NCI-H460 (cell line): Measurements from ENCODE around the gene SMARCA1. TPM values are rescaled to one million over a fixed set of nuclear protein-coding genes. Genes with fewer than 3 reads are reported as not detected.
A peak's percentile ranks its signal among the peaks of the same experiment; 100 is the strongest.

ENCODE experiments used
- DNase-seq: peaks from one replicate; pipeline ENCODE4 v3.0.0-alpha.2; 2016; ENCODE audit warnings: low read depth; ENCODE audit errors: extremely low read depth
- small RNA-seq, 2 experiments: library from RNA; depleted of rRNA; stranded (forward); fragments of <200 nt; gene quantifications; one replicate each; pipeline ENCODE3, GENCODE V24; 2014
- total RNA-seq: library from RNA; depleted of rRNA; stranded (reverse); fragments of >200 nt; shearing (Covaris generic); gene quantifications from 2 replicates; pipeline ENCODE4 v1.2.3, GENCODE V29; 2014; rRNA removed

SMARCA1 gene
- total RNA-seq, 1 experiment from 2014 or later = 24.7 TPM

DNA sequence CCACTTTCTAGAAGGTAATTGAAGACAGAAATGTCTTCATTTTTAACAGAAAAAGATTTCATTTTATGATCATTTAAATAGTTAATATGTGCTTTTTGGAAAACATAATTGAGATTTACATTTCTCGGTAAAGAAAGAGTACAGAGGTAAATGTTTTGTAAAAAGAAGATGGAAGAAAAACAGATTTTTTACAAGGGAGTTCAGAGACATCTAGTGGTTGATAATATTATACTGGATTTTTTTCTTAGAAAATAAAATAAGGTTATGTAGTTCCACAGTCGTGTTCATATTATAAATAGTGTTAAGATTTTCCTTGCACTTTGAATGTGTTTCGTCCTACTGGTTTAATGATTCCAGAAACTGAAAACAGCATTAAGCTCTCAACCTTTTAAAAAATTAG lies 60.6 kb downstream of the SMARCA1 start:
- DNase-seq = peak; percentile 1

DNA sequence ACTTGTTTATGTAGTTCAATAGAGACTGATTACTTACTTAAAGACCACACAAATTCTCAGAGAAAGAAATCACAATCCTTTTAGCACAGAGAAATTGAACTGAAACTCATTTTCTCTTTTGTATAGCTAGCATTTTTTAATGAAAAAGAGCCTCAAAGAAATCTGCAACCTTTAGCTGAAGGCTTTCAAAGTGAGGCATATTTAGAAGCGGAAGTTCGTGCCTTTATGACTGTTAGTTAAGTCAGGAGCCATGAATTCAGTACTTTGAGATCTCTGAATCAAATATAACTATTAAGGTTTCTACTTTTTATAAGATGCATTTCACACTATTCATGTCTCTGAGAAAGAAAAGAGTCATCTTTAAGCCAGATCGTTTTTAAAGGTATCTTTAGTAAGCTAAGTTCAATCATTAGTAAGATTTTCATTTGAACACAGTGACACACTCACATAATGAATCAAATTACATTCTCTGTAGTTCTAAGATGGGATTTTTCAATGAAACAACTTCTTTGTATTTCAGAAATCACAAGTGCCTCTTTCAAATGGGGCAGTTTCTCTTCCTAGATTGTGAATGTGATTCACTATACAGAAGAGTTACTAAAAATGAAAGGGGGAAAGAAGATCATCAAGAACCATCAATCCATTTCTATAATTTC lies 61.4 kb downstream of the SMARCA1 start:
- no peak for DNase-seq

DNA sequence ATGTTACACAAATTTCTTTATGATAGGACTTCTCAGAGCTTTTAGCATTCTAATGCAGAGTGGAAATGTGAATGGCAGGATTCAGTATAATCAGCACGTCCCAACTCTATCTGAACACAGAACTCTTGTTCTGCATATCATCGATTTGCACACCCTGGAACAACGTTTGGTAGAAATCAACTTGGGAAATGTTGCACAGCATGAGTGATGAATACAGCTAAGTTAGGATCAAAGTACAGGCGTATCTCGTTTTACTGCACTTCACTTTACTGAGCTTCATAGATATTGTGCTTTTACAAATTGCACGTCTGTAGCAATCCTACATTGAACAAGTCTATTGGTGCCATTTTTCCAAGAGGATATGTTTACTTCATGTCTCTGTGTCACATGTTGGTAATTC lies 70.8 kb downstream of the SMARCA1 start:
- DNase-seq = no peak

GRCh38 chrX:129450123-129450522 lies 73.2 kb downstream of the SMARCA1 start:
- no peak for DNase-seq

GRCh38 chrX:129449148-129449547 lies 74.1 kb downstream of the SMARCA1 start:
- DNase-seq = no peak

DNA sequence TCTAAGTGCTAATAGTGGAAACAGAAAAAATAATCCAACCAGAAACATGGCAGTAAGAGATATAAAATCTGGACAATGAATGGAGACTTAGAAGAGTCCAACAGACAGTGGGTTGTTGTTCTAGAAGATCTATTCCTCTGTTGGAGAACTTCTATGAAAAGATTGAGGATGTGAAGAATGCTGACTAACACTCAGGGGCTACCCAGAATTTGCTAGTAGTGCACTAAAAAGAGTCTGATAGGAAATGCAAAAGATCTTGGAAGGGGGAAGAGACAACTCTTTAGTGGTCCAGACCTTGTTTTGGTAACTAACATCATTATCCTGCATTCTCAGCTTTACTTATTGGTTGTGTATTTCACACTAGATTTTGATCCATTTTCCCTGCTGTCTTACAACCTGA lies 77.9 kb downstream of the SMARCA1 start:
- DNase-seq = no peak

DNA sequence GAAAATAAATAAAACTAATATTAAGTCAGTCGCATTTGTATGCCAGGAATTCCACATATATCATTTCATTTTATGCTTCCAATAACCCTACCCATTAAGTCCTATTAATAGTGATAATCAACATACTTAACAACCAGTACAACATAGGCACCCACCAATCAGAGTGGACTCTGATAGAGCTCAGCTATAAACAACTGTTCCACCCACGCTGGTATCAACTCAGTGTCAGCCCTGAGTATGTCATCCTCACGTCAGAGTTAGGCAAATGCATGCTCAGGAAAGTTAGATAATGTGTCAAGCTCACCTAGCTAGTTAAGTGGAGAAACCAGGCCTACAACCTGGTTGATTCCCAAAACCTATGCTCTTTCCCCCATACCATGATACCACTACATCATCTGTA lies 89.3 kb downstream of the SMARCA1 start:
- DNase-seq = no peak

DNA sequence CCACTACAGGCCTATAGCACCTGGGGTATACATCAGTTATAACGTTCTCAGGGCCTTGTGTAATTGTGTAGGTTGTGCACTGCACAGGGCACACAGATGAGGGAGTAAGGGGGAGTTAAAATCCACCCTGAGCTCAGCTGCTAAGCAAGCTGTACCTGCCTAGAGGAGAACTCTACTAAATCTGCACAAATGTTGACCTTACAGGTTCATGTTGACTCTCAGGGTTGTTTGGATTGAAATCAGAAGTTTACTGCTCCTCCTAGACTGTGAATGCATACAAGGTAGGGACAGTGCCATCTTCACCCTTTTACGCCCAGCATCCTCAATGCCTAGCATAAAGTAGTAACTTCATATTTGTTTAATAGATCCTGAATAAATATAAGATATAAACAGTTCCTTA lies 89.8 kb downstream of the SMARCA1 start:
- DNase-seq = no peak

DNA sequence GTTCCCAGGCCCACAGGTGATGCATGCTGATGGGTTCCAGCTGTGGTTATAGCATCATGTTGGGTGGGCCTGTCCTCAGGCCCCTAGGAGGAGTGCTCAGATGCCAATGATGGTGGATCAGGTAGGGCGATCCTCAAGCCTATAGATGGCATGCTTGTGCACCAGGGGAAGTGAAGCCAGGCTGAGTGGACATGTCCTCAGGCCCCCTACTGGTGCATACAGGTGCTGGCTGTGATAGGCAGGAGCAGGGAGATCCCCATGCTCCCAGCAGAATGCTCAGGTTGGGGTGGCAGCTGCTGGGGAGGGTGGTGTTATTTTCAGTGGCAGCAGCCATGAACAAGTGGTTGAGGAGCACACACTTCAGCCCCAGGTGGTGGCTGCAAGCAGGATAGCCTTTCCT lies 96.0 kb downstream of the SMARCA1 start:
- no peak for DNase-seq

GRCh38 chrX:129423191-129423590 lies 100.1 kb downstream of the SMARCA1 start:
- DNase-seq = no peak

DNA sequence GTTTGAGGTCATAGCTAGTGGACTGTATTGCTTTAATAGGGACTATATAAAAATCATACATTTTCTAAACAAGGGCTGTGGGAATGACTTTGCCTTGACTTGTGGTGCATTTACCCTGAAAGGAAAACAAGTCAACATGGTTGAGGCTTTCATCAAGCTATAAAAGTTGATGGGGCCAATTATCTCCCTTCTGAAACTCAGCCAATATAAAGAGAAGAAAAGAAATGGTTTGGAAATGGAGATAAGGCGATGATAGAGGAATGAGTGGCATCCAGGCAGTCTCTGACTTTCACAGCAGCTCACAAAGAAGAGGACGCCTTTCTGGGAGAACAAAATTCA lies 118.7 kb downstream of the SMARCA1 start:
- peak; percentile 14 for DNase-seq

DNA sequence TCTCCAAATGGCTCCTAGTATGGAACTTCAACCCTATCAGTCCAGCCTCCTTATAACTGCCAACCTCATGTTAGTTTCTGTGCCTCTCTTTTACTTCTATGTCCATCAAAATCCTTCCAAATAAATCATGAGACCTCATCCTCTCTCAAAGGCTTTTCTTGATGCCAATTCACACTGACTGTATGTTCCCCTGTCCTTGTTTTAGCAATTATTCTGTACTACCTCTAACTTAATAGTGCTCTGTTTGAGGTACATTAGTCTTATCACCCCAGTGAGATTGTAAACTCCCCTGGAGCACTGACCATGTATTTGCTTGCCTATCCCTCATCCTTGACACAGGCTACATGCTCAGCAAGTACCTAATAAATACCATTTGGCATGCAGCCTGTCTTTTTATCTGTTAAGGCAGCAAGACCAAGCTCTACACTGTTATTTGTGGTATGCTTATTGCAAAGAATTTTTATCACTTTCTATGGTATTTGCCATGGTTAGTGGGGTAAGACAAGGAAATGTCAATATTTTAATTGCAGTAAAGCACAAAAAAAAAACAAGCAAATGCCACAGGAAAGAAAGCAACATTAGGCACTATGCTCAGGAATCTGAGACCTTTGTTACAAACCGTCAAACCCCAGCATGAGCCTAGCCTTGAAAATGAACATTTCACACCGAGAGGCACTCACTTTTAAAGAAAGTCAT lies 119.2 kb downstream of the SMARCA1 start:
- DNase-seq = peak; percentile 41

Small RNA genes lying within 50 kb of the gene (small RNA-seq; reads per million reads assigned to genes)
- gene RF01169 (0 reads per million in 2 experiments), gene RNA5SP513 (0.02 to 0.18 reads per million in 2 experiments), gene RPS26P56 (0 reads per million in 2 experiments)

Other genes starting within 250 kb of the SMARCA1 start
- 28.6 and 36.4 TPM in 2 replicates for gene OCRL, start 16.8 kb upstream of the SMARCA1 start, total RNA-seq
- 8.9 and 9.8 TPM in 2 replicates for gene APLN, start 131.5 kb upstream of the SMARCA1 start, total RNA-seq
- gene XPNPEP2, start 215.5 kb upstream of the SMARCA1 start, total RNA-seq = not detected in 2 replicates